HK-2 (cell line): ENCODE data around the gene ZNF433.
"Not testable (repeated sequence)": the region's sequence is repeated elsewhere in the genome, so short reads cannot be mapped to it uniquely, and the experiment has no call there.

Experiments
- DNase-seq: peaks from one replicate; pipeline ENCODE4 v3.0.0-alpha.2; 2018; ENCODE audit not compliant: unreplicated experiment

ZNF433 gene

GRCh38 chr19:12035220-12036172, at the start of gene ZNF433:
Gene ZNF433 (minus strand): TSS chr19:12035679. CDS start chr19:12035539, 140 bp downstream.
- DNase-seq = peak; percentile 86

DNA sequence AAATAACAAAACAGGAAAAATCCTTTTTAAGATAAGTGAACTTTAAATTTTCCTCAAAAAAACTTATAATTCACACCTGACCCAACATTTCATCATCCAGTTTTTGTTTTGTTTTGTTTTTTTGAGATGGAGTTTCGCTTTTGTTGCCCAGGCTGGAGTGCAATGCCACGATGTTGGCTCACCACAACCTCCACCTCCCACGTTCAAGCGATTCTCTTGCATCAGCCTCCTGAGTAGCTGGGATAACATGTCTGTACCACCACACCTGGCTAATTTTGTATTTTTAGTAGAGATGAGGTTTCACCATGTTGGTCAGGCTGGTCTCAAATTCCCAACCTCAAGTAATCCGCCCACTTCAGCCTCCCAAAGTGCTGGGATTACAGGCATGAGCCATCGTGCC, 47.9 kb upstream of the ZNF433 start:
- not testable (repeated sequence) for DNase-seq

- DNase-seq = no peak
These were observed 41.9 kb upstream of the ZNF433 start for GRCh38 chr19:12077375-12077774.

- DNase-seq = not testable (repeated sequence)
These were observed 40.9 kb upstream of the ZNF433 start for GRCh38 chr19:12076331-12076730.

DNA sequence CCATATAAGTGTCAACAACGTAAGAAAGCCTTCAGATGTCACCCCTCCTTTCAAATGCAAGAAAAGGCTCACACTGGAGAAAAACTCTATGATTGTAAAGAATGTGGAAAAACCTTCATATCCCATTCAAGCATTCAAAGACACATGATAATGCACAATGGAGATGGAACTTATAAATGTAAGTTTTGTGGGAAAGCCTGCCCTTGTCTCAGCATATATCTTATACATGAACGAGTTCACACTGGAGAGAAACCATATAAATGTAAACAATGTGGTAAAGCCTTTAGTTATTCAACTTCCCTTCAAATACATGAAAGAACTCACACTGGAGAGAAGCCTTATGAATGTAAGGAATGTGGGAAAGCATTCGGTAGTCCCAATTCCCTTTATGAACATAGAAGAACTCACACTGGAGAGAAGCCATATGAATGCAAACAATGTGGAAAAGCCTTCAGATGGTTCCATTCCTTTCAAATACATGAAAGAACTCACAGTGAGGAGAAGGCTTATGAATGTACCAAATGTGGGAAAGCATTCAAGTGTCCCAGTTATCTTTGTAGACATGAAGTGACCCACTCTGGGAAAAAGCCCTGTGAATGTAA, 40.2 kb upstream of the ZNF433 start:
- DNase-seq = no peak

- DNase-seq = peak; percentile 76
These were observed 29.4 kb upstream of the ZNF433 start, which contains the start of gene ZNF844 for GRCh38 chr19:12064590-12065538. Gene ZNF844 (plus strand): TSS chr19:12064731. CDS start chr19:12064874, 143 bp downstream.

DNA sequence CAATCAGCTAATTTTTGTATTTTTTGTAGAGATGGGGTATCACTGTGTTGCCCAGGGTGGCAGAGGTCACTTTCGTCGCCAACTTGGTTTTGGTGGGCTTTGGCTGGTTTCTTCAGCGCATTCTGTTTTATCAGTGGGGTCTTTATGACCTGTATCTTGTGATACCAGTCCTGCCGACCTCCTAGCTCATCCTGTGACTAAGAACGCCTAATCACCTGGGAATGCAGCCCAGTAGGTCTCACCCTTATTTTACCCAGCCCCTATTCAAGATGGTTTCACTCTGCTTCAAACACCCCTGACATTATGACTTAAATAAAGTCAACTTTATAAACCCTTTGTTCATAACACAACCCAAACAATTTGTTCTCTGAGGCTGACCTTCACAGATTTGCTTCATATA, 20.3 kb upstream of the ZNF433 start:
- no peak for DNase-seq

- DNase-seq = peak; percentile 58
These were observed 17.2 kb upstream of the ZNF433 start, which contains the start of gene ZNF878 for GRCh38 chr19:12052497-12053169. Gene ZNF878 (minus strand): TSS chr19:12052961. CDS start chr19:12052801, 160 bp downstream.

DNA sequence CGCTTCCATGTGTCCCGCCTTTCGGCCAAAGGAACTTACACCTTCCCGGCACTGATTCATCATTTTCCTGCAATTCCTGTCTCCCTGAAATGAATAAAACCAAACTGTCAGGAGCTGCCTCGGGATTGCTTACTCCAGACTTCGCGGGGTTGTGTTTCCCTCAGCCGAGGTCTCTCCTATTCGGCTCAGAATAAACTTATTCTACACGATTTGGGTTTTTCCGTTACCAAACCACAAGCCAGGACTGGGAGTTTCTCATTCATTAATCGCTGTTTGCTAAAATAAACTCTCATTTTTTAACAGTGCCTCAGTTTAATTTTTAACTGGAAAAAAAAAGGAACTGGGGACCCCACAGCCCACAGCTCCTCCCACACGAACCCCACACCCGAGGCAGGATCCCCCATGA, 16.6 kb upstream of the ZNF433 start:
- DNase-seq = no peak

DNA sequence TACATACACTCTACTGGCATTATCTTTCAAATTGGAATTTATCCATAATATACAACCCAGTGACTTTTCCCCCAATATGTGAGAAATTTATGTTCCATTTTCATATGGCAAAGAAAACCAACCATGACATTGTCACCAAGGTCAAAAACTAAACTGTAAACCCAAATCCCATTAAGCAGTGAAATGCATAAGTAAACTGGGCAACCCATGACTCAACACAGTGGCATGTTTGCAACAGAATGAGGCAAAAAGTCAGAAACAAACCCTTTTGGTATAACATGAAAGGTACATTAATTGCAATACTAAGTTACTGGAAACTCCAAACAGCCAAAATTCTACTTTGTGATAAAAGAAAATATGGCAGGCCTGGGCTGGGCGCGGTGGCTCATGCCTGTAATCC, 12.4 kb upstream of the ZNF433 start:
- no peak for DNase-seq

DNA sequence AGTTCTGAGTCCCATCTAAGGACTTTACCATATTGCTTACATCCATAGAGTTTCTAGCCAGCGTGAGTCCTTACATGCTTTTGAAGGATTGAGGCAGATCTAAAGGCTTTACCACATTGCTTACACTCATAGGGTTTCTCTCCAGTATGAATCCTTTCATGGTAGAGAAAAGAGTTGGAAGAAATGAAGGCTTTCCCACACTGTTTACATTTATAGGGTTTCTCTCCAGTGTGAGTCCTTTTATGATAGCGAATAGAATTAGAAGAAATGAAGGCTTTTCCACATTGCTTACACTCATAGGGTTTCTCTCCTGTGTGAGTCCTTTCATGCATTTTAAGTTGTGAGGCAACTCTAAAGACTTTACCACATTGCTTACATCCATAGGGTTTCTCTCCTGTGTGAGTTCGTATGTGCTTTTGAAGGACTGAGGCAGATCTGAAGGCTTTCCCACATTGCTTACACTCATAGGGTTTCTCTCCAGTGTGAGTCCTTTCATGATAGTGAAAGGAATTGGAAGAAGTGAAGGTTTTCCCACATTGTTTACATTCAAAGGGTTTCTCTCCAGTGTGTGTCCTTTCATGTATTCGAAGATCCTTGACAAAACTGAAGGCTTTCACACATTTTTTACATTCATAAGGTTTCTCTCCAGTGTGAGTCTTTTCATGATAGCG, 8.4 kb upstream of the ZNF433 start:
- DNase-seq = no peak

DNA sequence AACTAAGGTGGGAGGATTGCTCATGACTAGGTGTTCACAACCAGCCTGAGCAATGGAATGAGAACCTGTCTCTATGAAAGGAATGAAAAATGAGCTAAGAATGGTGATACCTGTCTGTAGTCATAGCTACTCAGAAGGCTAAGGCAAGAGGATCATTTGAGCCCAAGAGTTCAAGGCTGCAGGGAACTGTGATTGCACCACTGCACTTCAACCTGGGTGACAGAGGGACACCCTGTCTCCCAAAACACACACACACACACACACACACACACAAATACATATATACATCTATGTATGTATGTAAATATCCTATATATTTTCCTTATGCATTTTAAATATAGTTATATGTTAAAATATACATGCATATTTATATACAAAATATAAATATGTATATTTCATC, 7.4 kb upstream of the ZNF433 start:
- no peak for DNase-seq

- DNase-seq = no peak
These were observed 859 bp downstream of the ZNF433 start for GRCh38 chr19:12034620-12035019.

GRCh38 chr19:12034198-12034597, 1.3 kb downstream of the ZNF433 start:
- no peak for DNase-seq

GRCh38 chr19:12015753-12016116, 19.7 kb downstream of the ZNF433 start:
- DNase-seq = no peak

- DNase-seq = no peak
These were observed 20.3 kb downstream of the ZNF433 start for GRCh38 chr19:12015015-12015752.

DNA sequence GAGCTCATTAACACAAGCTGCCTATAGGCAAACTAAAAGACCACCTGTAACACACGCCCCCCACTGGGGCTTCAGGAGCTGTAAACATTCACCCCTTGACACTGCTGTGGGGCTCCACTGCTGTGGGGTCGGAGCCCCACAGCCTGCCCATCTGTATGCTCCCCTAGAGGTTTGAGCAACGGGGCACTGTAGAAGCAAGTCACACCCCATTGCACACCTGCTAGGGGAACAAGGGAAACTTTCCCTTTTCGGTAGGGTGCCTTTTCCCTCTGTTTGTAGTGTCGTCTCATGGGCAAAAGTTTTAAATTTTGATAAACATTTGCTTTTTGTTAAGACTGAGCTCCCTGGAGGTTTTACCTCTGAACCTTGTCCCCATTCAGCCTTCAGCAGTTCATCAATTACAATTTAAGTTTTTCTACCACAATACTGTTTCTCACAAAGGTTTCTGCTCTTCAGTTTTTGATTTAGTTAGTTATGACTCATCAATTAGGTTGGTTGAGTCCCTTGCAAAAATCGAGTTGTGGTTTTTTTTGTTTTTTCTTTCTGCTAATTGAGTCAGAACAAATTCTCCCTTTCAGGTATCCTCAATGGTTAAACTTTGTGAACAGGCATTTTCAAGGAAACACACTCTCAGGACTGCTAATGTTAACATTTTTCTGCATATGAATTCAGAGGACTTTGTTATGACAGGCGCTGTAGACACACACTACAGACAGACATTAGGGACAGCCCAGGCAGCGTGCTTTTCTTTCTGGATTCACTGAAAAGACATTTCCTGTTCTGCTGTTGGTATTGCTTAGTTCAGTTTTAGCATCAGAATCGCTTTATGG, 35.1 kb downstream of the ZNF433 start:
- no peak for DNase-seq

DNA sequence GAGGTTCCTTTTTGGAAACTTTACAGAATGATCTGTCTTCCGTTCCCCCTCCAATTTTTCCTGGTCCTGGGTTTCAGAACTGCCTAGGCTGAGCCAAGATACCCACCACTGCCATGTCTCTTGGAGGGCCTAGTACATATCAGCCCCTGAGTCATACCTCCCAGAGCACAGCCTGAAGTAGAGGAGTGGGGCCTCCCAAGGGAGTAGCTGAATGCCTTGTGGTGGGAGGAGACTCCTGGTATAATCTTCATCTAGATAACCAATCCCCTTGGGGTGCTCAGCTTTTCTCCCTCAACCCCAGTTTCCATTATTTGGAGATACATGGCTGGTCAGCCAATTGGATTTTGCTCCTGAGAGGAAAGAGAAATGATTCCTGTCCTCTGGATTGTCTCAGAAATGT, 40.3 kb downstream of the ZNF433 start:
- no peak for DNase-seq

GRCh38 chr19:11991921-11992320, 43.6 kb downstream of the ZNF433 start:
- DNase-seq = not testable (repeated sequence)
